Gastrocnemius medialis (tissue), 4 donors: ENCODE data around the gene JPT1.

Experiments used
- CTCF ChIP-seq, 5 experiments: fragments of 450-650 bp in 3 of 5; fragments of 200-600 bp in 2 of 5; sonication (generic) in 2 of 5; IDR thresholded peaks in 4 of 5; conservative IDR thresholded peaks in 1 of 5; 1 replicate in 4 of 5; 2 replicates in 1 of 5; pipeline ENCODE4 v1.5.1; 2016 to 2019; ENCODE audit warnings: antibody characterized with exemption in 5 of 5, mild to moderate bottlenecking in 3 of 5, moderate library complexity in 3 of 5
- POLR2A ChIP-seq, 2 donors: fragments of 450-650 bp; IDR thresholded peaks; one replicate each; pipeline ENCODE4 v1.6.1; 2017; ENCODE audit warnings: antibody characterized with exemption in 2 of 2, mild to moderate bottlenecking in 2 of 2, moderate library complexity in 2 of 2

- no peak for TF ChIP-seq CTCF (IDR thresholded peaks at IDR 0.05 in 4 of 5, conservative IDR thresholded peaks at IDR 0.05 in 1 of 5)
- no peak for TF ChIP-seq POLR2A (IDR thresholded peaks at IDR 0.05)
Measured at GRCh38 chr17:75091855-75092327, 62.4 kb downstream of the JPT1 start.
